HG03159 (cell line): Measurements from ENCODE around the gene STRA8.
A peak's percentile ranks its signal among the peaks of the same experiment; 100 is the strongest.

Experiments used
- ATAC-seq: cut with Tn5 transposase; IDR thresholded peaks from one replicate; pipeline ENCODE4 v1.9.1; 2021; ENCODE audit warnings: mild to moderate bottlenecking, moderate library complexity; ENCODE audit not compliant: unreplicated experiment

Gene STRA8

DNA sequence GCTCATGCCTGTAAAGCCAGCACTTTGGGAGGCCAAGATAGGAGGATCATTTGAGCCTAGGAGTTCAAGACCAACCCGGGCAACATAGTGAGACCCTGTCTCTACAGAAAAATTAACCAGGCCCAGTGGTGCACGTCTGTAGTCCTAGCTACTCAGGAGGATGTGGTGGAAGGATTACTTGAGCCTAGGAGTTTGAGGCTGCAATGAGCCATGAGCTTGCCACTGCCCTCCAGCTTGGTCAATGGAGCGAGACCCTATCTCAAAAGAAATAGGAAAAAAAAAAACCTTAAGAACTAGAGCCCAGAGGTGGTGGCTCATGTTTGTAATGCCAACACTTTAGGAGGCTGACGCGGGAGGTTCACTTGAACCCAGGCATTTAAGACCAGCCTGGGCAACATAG lies 2.2 kb downstream of the STRA8 start:
- ATAC-seq: no peak

DNA sequence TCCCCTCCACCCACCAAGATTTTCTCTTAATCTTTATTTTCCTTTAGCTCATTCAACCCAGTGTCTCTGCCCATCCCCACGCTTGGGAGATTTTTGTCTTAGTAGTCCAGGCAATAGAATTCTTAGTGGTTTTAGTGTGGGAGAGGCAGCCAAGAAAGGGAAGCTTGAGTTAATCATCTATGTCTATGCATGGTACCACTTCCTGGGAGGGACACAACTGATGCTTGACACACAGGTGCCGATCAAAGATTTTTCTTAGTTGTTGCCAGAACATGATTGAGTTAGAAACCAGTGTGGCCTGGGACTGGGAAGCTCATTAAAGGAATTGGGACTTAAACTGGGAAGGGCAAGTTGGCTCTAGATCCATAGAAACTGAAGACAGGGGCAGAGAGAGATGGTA lies 3.1 kb downstream of the STRA8 start:
- peak; percentile 79 for ATAC-seq

DNA sequence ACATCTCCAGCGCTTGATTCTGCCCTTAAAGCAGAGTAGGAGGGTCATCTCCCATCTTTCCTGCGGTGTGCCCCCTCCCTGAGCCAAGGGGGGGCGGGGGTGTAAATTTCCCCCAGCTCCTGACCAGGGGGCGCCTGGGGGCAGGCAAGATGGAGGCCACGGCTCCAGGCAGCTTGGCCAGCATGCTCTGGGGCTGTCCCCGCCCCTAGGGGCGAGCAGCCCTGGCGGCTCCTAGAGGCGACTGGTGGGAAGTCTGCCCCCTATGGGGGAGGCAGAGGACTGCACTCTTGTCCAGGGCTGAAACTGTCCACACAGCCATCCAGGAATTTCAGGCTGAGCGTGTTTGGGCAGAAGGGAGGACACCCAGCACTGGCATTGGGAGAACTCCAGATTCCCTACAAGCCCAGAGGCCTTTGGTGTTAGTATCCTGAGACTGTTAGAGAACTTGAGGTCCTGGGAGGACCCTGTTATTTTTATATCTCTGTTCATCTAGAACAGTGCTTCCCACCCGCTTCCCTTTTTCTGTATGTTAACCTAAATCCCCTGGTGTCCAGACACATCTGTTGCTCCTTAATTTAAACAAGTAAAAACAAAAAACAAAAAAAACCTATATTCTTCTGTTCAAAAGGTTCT lies 4.6 kb downstream of the STRA8 start:
- ATAC-seq: no peak

DNA sequence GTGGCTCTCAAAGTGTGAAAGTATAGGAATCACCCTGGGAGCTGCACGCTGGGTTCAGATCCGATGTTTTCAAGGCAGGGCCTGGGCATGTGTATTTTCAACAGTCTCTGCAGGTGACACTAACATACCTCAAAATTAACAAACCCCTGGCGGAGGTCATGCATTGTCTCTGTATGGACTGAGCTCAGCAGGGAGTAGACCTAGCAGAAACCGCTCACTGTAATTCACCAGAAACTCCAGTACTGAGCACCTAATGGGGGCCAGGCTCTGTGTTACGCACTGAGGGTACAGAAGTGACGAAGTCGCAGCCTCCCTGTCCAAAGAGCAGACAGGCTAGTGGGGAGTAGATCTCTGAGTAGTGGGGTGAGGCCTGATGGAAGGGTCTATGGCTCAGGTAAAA lies 5.6 kb downstream of the STRA8 start:
- ATAC-seq: no peak

DNA sequence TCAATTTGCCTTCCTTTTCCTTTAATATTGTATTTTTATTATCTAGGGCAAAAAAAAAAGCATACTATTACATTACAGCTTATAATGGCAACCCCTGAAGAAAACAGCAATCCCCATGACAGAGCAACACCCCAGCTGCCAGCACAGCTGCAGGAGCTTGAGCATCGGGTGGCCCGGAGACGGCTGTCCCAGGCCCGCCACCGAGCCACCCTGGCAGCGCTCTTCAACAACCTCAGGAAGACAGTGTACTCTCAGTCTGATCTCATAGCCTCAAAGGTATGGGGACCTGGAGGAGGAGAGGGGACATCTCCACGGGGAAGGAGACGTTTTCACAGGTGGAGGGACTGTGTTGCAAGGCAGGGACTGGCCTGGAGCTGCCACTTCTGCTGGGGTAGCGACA lies 6.8 kb downstream of the STRA8 start:
- ATAC-seq: no peak

DNA sequence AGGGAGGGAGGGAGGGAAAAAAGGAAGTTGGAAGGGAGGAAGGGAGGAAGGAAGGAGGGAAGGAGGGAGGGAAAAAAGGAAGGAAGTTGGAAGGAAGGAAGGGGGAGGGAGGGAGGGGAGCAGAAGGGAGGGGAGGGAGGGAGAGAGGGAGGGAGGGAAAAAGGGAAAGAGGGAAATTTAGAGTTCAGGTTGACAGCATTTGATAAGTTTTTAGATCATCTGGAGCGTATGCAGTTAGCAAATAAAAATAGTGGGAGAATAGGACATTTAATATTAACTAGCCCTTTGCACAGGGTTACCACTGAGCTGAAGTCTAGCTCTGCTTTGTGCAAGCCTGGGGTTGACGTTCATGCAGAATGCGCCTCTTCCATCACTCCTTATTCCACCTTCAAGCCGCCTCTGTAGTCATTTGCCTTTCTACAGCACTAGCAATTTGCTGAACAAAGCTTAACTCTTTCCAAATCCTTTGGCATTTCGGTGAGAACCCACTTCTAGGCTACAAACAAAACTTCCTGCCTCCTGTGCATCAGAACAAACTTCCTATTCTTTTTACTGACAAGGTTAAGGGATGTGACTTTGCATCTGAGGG lies 8.6 kb downstream of the STRA8 start:
- ATAC-seq: no peak

GRCh38 chr7:135245226-135246190 lies 11.9 kb downstream of the STRA8 start:
- no peak for ATAC-seq

- no peak for ATAC-seq
These were observed 12.7 kb downstream of the STRA8 start for GRCh38 chr7:135246191-135246825.

DNA sequence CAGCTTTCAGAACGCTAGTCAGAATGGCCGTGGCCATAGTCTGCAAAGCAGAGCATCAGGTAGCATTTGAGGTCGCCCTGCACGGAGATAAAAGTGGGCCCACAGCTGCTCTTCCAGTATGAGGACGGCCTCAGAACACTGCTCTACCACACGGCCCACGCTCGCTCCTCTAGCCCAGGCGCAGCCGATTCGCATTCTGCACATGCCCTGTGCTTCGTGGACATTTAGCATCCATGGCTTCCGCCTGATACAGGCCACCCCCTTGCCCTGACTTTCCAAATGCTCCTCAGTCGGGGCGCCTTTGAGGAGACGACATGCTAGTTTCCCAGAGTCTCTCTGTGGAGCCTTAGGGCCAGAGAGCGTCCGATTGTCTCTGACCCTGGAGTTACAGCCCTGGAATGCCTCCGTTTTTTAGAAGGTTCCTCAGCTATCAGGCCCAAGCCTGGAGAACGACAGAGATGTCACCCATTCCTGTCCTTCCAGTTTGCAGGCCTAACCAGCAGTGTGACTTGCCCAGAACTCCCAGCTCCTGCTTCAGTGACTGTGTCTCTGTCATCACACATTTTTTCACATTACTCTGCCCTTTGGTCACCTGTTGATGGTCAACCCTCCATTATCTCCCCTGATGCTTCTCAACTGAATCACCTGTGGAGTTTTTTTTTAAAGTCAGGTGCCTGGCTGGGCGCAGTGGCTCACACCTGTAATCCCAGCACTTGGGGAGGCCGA lies 14.3 kb downstream of the STRA8 start:
- ATAC-seq: no peak

DNA sequence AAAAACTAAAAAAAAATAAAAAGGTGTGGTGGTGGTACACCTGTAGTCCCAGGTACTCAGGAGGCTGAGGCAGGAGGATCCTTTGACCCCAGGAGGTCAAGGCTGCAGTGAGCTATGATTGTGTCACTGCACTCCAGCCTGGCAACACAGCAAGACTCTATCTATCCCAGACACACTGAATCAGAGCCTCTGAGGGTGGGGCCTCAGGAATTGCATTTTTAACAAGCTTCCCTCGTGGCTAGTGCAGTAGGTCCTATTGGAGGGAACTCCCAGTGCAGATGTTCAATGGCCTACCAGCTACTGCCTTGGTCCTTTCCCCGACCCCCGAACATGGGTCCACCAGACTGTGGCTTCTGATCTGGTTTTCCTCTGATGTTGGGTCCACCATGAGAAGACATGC lies 14.9 kb downstream of the STRA8 start:
- no peak for ATAC-seq

DNA sequence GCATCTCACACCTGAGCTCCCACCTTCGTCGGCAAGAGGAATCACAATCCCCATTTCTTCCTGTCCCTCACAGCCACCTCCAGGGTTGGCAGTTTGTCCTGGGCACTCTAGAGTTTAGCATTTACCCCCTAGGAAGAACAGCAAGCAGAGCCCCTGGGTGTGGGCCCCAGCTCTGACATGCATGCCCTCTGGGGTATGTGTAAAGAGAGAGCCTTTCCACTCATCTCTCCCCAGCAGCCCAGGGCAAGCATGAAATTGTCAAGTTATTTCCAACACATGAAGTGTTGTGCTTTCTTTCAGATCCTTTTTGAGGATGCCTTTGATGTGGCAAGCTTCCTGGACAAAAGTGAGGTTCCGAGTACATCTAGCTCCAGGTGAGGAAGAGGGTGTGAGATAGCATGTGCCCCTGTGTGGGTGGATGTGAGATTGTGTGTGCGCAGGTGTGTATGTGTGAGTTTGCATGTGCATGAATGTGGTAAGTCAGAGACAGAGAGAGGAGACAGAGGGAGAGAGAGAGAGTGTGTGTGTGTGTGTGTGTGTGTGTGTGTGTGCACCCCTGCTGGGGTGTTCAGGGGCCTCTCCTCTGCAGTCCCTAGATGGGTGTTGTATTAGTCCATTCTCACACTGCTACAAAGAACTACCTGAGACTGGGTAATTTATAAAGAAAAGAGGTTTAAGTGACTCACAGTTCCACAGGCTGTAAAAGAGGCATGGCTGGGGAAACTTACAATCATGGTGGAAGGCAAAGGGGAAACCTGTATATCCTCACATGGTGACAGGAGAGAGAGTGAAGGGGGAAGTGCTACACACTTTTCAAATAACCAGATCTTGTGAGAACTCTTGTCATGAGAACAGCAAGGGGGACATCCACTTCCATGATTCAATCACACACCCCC lies 18.1 kb downstream of the STRA8 start:
- ATAC-seq: no peak

DNA sequence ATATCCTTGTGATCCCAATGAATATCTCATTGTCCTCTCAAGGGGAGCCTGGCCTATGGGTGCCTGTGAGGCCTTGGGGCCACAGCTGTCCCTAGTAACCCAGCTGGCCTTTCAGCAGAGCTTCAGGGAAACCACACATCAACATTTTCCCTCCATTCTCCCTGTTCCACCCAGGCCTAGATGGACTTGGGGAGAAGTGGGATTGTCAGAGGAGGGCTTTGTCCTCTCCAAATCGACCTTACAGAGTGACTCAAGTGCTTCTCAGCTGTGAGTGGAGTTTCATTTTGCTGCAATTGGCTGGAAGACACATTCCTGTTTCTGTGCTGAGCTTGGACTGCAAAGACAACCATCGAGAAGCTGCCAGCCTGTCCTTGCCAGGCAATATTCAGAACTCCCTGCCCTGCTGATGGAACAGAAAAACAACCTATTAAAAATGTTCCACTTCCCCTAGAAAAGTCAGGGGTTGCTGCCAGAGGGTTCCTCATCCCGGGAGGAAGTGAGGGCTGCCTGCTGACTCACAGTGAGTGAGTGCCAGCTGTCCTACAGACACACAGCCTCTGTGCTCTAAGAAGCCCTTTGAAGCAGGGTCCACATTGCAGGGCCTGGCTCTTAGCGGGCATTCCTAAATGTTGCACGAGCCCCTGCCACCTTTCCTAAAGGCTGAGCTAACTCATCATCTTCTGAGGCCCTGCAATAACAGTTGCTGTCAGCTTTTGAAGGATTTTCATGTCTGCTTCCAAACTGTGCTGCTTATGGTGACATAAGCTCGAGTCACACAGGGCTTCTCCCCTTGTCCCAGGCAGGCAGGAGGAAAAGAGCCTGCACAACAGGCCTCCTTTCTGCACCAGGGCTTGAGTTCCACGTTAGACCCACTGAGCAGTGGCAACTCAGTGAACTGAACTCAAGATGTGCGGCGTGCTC lies 20.5 kb downstream of the STRA8 start:
- no peak for ATAC-seq

- ATAC-seq: no peak
These were observed 24.2 kb downstream of the STRA8 start for GRCh38 chr7:135257790-135258189.

DNA sequence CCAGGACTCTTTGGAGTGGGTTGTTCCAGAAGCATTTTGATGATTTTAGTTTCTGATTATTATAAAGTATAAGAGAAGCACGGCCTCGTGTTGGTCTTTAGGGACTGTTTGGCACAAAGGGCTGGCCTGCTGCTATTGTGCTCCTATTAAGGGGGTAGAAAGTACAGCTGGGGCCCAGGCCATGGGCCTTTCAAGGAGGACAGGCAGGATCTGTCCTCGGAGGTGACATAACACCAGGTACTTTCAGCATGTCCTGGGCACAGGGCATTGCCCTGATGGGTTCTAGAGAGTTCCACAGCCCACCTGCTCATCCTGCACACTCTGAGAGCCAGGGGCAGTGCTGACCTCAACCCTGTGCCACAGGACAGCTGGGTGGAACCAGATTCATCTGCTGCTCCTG lies 24.9 kb downstream of the STRA8 start:
- no peak for ATAC-seq

DNA sequence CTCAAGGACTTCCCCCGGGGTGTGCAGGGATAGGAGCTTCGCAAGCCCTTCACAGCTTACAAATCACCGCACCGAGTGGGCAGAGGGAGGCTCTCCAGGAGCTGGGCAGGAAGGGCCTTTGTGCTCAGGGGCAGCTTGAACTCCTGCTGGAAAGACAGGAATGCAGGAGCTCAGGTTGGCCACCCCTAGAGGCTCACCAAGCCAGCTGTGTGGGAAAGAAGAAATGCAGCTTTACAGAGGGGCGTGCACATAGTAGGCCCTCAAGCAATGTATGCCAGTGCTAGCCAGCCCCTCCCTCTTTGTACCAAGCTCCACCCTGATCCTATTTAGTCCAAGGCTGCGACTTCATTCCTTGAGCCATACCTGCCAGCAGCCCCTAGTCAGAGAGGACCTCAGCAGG lies 26.1 kb downstream of the STRA8 start:
- ATAC-seq: no peak

DNA sequence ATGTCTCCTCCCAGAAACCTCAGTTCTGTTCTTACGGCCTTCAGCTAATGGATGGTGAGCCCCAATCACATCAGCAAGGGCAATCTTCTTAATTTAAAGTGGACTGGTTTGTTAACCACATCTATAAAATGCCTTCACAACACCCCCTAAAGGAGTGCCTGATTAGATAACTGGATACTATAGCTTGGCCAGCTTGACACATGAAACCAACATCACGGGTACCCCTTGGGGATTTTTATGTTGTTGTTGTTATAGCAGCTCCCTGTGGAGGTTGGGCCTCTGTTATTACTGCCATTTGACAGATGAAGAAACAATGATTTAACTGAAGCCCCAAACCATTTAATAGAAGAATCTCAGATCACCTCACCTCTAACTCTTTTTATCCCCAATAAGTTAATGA lies 26.8 kb downstream of the STRA8 start:
- no peak for ATAC-seq

DNA sequence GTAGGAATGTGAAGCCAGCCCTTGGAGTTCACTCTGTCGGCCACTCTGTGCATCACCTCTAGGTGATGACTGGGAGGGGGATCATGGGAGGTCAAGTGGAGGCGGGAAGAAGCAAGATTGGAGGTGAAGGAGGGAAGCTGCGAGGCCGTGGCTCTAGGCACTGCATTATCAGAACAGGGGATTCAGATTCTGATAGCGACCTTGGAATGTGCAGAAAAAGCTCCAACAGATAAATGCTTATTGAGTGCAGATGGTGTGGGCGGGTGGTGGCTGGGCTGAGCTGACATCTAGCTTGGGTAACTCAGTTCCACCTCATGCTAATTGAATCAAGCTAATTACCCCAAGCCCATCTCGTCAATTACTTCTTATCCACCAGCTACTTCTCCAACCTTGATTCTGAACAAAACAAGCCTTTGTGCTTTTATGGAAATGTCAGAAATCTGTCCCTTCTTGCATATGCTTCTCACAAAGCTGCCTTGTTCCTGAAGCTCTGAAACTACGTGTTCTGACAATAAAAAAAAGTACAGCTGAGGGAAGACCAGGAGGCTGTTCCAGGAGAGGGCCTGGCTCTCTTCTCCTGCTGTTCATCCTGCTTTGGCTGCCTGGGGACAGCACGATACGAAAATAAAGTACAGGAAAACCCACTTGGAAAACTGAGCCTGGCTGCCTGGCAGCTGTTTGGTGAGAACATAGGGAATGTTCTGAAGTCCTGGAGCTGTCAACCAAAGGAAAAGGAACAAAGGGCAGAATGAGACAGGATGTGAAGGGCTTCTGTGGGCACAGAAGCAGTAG lies 27.5 kb downstream of the STRA8 start:
- no peak for ATAC-seq
